DMS53 (cell line): ENCODE data around the gene HSPA4.
"Not testable (repeated sequence)": the region's sequence is repeated elsewhere in the genome, so short reads cannot be mapped to it uniquely, and the experiment has no call there.

Experiments used
- DNase-seq: peaks from one replicate; lab custom pipeline; 2025; lab: John Stamatoyannopoulos, UW

HSPA4 gene

GRCh38 chr5:133123297-133123696 lies 71.5 kb downstream of the HSPA4 start:
- DNase-seq = peak; percentile 73

GRCh38 chr5:133124891-133125290 lies 73.1 kb downstream of the HSPA4 start:
- DNase-seq = no peak

GRCh38 chr5:133128066-133128465 lies 76.3 kb downstream of the HSPA4 start:
- no peak for DNase-seq

- no peak for DNase-seq
These were observed 77.5 kb downstream of the HSPA4 start for GRCh38 chr5:133129289-133129688.

GRCh38 chr5:133129950-133130349 lies 78.1 kb downstream of the HSPA4 start:
- no peak for DNase-seq

GRCh38 chr5:133130387-133131118 lies 78.7 kb downstream of the HSPA4 start:
- peak; percentile 75 for DNase-seq

GRCh38 chr5:133132717-133133116 lies 80.9 kb downstream of the HSPA4 start:
- no peak for DNase-seq

GRCh38 chr5:133133241-133133640 lies 81.4 kb downstream of the HSPA4 start:
- not testable (repeated sequence) for DNase-seq

- DNase-seq = not testable (repeated sequence)
These were observed 85.1 kb downstream of the HSPA4 start for GRCh38 chr5:133136890-133137289.

GRCh38 chr5:133140311-133140710 lies 88.5 kb downstream of the HSPA4 start:
- no peak for DNase-seq

- DNase-seq = no peak
These were observed 89.9 kb downstream of the HSPA4 start for GRCh38 chr5:133141746-133142145.

GRCh38 chr5:133142782-133143181 lies 91.0 kb downstream of the HSPA4 start:
- peak; percentile 38 for DNase-seq

GRCh38 chr5:133144245-133144981 lies 92.6 kb downstream of the HSPA4 start:
- no peak for DNase-seq

GRCh38 chr5:133145436-133146170 lies 93.8 kb downstream of the HSPA4 start:
- no peak for DNase-seq

GRCh38 chr5:133147411-133147810 lies 95.6 kb downstream of the HSPA4 start:
- DNase-seq = no peak

GRCh38 chr5:133147815-133148567 lies 96.2 kb downstream of the HSPA4 start:
- DNase-seq = no peak

GRCh38 chr5:133149345-133149744 lies 97.5 kb downstream of the HSPA4 start:
- peak; percentile 84 for DNase-seq

GRCh38 chr5:133150909-133151544 lies 99.2 kb downstream of the HSPA4 start:
- DNase-seq = no peak

GRCh38 chr5:133154274-133155075 lies 102.7 kb downstream of the HSPA4 start:
- peak; percentile 95 for DNase-seq

- DNase-seq = peak; percentile 23
These were observed 103.6 kb downstream of the HSPA4 start for GRCh38 chr5:133155326-133155969.
